ENCODE measurements around the gene WWOX.

The WWOX gene

DNA sequence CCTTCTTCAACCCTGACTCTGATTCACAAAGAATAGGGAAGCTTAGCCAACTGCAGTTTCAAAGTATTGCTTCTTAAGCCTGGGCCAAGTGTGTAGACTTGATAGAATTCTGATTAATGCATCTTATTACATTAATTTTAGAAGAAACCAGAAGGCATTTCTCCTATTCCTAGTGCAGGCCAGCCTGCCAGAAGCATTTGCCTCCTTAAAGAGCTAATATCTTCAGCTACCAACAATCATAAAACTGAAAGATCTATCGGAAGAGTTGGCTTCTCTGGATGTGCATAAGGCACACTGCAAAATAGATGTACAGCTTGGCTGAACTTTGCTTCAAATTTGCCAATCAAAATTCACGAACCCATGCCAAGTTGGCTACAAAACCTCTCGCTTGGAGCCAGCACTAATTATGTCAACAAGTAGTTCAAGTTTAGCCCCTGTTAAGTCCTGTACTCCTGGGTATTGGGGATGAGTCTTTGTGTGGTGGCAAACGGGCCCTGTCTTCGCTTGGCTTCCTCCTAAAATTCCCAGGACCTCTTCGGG is 717.8 kb downstream of the WWOX start:
- no peak for DNase-seq

DNA sequence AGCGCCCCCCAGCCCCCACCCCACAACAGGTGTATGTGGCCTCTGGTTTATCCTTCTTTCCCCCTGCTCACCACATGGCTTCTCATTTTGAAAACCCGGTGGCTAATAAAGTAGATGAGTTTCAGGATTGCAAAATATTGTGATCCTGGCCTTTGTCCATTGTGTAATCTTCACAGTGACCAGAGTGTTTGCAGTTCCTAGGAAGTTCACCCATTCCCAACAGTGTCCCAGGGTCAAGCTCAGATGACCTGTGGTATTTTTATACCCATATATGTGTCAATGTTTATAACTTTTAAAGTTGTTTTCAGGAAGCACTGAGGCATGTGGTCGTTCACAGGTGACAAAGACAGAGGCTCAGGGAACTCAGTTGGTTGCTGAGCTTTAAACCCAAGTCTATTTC is 721.9 kb downstream of the WWOX start:
- DNase-seq, result no peak

DNA sequence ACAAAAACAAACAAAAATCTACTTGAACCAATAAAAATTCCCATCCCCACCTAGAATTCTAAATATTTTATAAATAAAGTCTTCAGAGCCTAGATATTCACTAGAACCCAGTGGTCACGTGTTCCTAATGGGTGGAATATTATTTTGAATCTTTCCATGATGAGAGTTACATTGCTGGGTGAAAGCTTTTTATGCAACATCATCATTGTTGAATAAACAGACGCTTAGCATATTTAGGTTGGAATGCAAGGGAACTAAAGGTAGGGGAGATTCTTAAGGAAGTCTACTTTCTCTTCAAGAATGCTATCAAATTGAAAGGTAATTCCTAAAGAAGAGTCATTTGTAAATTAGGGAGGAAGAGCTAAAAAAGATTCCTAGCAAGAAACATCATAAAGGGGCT is 723.1 kb downstream of the WWOX start:
- no peak for DNase-seq

DNA sequence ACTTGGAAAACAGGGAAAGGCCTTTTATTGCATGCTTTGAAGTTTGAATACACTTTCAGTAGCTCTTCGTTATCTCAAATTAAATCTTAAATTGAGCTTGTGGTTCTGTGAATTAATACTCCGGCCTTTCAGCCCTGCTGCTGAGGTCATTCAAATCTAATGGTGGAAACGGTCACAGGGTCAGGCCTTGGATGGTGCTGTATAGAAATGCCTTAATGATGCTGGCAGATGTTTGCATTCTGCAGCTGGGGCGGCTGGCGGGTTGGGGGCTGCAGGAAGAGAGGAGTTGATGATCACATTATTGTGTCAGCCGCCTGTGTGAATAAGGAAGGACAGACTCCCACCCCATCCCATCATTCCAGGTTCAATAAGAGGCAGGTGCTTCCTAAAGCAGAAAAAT is 723.6 kb downstream of the WWOX start:
- no peak for DNase-seq

DNA sequence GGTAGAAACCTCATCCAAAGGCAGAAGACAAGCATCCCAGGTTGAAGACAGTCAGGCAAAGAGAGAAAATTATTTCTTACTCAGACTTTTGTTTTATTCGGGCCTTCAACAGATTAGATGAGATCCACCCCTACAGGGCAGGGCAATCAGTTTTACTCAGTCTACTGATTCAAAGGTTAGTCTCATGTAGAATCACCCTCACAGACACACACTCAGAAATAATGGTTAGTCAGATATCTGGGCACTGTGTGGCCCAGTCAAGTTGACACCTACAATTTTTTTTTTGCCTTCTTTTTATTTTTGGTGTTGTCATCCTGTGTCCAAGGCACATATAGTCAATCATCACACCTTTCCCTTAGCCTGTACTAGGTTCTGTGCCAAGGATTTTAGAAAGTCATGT is 729.8 kb downstream of the WWOX start:
- DNase-seq, result no peak

DNA sequence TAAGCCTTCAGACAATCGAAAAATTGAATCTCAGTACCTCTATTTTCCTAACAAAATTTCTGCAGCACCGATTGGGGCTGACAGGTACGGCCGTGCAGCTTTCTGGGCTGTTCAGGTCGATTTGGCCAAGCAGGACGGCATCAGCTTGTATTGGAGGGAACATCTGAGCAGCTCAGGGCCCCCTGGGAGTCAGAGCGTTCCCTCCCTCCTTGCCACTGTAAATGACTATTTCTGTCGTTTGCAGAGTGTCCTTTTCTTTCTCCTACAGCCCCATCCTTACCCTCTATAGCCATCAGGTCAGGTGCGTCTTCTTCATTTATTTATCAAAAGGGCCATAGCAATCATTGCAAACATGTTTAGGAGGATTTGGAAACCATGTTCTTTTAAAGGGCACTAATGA is 731.1 kb downstream of the WWOX start:
- no peak for DNase-seq

DNA sequence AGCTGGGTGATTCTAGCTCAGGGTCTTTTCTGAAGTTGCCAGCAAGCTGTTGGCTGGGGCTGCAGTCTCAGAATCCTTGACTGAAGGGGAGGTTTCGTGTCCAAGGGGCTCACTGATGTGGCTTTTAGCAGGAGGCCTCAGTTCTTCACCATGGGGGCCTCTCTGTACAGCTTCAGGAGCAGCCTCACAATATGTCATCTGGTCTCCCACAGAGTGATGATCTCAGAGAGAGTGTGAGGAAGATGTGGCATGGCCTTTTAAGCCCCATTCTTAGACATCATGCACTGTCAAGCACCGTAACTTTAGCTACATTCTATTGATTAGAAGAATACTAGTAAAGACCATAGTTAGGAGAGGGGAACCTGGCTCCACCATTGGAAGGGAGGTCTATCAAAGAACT is 732.6 kb downstream of the WWOX start:
- DNase-seq, result no peak

DNA sequence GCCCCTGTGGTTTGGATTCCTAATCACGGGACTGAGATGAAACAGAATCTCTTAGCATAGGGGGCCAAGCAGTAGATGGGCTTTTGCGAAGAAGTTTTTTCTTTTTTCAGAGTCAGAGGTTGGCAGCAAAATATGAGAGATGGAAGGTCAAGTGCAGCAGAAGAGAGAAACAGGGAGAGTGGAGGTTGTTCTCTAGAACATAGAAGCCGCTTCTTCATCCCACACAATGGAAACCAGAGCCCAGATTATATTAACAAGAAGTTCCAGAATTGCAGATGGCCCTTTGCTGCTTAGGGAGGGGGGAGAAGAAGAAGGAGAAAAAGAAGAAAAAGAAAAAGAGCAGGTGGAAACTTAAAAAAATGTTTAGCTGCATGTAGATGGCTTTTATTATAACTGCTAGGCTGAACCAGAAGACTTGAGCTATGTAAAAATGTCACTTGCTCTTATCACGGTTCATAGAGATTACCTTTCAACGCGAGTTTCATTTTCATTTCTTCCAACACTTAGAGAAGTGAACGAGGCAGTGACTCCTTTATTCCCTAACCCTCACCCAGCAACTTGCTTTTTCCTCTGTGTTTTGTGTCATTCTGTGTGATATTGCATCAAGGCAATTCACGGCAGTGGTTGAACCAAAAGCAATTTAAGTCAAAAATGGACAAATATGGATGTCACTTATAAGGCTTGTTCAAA is 737.5 kb downstream of the WWOX start:
- no peak for DNase-seq

DNA sequence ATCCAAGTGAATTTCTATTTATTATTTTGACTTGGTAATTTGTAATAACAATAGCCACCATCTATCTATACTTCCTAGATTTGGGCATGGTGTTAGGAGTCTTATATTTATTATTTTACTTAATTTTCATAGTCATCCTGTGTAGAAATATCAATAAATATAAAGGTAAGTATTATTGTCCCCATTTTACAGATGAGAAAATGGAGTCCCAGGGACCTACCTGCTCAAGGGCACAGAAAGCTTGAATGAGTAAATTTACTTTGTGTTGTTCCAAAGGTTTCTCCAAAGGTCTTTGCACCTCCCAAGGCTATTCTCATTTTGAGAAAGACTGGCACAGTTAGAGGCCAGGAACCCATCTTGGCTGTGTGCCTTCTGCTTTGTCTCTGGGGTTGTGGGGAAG is 738.3 kb downstream of the WWOX start:
- no peak for DNase-seq

DNA sequence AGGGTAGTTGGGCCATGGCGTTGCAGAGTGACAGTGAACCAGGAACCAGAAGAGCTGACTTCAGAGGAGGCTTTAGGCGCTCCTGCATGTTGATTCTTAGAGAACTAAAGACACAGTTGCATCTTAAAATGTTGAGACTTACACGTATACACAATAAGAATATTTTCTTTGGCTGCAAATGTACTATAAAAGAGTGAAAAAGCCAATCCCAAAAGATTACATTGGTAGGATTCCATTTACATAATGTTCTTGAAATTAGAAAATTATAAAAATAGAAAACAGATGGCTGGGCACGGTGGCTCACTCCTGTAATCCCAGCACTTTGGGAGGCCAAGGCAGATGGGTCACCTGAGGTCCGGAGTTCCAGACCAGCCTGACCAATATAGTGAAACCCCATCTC is 738.8 kb downstream of the WWOX start:
- DNase-seq, result no peak

DNA sequence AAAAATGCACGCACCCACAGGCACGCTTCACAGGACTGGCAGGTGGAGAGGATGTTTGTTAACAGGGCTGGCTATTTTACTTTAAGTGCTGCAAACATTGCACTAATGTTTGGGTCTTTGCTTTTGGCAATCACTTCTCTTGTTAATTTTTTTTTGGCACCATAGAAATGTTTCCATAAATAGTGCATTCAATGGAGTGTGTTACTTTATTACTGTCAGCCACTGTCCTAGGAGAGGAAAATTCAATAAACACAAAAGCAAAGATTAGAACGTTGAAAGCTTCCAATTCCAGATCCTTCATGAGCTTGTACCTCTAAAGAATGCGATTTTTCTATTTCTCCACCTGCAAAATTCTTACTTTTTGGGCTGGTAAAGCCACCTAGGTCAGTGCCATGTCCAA is 743.5 kb downstream of the WWOX start:
- no peak for DNase-seq

DNA sequence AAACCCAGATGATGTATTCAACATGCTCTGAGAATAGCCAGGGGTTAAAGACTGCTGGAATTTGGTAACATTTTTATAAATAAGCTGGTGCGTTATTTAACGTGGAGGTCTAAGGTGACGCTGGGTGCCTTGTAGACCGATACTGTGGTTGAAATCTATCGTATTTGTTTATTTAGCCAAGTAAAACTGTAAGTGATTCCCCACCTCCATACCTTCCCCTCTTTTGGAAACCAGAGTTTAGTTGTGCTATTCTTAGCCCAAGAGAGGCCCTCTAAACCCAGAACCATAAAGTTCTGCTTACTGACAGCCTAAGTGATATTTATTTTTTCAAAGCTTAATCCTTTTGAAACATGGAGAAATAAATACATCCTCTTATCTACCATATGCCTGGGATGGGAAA is 744.5 kb downstream of the WWOX start:
- DNase-seq, result no peak

DNA sequence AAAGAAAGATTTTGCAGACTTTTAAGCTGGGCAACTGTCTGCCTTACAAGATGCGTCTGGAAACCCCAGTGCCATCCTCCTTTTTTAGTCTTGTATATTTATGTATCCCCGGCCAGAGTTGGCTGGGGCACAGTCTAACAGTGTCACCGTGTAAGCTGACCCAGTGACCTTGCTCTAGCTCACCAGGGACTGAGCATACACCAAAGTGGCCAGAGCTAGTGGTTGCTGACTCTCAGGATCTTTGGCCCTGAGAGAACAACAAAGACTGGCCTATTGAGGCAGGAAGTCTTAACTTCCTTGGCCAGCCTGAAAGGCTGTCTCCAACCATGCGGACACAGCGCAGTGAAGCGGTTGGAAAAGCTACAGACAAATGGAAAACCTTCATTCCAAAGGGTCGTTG is 745.2 kb downstream of the WWOX start:
- DNase-seq, result no peak

DNA sequence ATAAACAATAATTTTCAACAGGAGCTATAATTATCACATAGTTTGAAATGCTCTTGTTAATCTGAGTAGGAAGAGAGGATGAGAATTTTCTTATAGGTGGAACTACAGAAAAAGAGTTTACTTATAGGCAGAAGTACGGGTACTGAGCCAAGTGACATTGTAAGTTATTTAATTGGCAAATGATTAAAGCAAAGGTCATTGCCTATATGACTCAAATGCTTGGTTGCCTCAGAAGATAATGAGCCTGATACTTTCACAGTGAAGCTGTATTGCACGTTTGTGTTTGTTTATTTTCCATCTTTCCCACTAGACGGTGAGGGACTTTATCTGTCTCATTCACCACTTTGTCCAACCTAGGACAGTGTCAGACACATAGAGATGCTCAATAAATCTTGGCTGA is 751.8 kb downstream of the WWOX start:
- DNase-seq, result no peak

DNA sequence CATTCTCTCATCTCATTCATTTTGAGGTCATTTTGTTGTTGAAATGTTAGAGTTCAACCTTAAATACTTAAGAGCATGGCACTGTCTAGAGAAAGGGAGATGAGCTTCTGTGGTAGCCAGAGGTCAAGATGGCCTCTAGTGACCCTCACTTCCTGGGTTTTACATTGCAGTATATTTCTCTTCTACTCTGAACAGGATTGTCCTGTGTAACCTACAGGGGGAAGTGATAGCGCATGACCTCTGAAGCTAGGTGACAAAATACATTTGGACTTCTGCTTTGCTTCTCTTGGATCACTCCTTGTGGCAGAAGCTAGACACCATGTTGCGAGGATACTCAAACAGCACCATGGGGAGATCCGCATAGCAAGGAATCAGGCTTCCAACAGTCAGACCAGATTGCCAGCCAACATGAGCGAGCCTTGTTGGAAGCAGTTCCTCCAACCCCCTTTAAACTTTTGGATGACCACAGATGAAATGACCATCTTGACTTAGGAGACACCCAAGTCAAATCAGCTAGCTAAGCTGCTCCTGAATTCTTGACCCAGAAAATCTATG is 752.7 kb downstream of the WWOX start:
- no peak for DNase-seq

DNA sequence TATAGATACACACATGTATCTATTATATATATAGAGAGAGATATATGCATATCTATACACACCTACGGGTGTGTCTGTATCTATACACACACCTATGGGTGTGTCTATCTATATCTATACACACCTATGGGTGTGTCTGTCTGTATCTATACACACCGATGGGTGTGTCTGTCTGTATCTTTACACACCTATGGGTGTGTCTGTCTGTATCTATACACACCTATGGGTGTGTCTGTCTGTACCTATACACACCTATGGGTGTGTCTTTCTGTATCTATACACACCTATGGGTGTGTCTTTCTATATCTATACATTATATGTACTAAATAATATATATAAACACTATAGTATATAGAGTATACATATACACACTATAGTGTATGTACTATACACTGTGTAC is 762.6 kb downstream of the WWOX start:
- no peak for DNase-seq

DNA sequence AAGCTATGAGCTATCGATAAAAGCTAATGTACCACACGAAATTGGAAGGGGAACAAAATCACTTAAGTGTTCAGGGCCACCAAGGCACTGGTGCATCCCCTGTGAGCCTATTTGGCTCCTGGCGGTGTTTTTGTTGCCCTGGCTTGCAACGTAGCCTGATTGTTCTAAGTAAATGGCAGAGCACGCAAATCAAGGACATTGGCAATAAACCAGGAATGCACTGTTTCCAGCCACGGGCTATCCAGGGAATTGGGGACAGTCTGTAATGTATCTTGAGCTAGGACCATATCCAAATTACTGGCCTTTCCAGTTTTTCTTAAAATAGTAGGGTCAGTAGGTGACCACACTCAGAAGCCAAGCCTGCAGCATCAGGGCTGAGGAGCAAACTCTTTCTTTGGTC is 767.1 kb downstream of the WWOX start:
- no peak for DNase-seq

DNA sequence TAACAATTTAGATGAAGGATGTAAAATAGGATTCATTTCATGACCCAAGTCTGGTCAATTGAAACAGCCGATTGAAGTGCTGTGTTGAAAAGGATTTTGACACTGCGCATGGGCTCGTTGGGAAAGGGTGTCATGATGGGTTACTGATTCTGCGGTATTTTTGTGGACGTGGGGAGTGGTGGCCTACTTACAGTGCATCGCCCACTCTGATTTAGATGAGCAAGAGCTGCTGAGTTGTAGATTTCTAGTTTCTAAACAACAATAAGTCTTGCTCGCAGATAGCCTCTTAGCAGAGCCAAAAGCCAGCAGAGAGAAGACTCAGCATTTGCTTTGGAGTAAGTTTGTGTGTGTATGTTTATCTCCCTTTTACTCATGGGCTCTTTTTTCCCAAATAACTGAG is 770.0 kb downstream of the WWOX start:
- no peak for DNase-seq

DNA sequence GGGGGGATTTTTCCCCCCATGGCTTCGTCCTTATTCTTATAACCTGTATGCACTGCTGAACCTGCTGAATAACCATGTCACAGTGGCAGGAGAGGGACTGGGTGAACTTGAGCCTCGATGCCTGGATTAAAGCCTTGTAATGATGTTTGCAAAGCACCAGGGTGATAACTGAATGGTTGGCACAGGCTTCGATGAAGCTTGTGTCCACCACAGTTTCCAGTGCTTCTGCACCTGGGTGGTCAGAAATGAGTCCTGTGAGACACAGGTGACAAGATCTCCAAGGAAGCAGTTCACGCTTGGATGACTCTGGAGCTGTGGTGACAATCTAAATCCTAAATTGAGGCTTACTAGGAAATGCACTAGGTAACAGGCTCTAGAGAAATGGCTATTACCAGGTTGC is 771.8 kb downstream of the WWOX start:
- DNase-seq, result no peak

DNA sequence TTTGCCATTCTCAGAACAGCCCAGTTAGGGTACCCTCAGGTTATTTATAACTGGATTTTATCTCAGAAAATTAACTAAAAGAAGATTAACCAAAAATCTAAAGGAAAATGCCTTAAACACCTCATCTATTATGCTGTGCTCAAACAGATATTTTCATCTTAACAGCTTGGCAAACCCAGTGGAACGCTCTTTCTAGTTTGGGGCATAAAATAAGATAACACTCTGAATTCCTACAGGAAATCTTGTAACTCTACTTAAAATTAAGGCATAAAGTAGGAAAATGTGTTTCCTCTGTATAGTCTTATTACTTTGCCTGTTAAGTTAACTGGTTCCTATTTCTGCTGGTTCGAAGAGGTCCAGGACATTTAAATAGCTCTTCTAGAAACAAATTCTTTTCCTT is 777.2 kb downstream of the WWOX start:
- no peak for DNase-seq

DNA sequence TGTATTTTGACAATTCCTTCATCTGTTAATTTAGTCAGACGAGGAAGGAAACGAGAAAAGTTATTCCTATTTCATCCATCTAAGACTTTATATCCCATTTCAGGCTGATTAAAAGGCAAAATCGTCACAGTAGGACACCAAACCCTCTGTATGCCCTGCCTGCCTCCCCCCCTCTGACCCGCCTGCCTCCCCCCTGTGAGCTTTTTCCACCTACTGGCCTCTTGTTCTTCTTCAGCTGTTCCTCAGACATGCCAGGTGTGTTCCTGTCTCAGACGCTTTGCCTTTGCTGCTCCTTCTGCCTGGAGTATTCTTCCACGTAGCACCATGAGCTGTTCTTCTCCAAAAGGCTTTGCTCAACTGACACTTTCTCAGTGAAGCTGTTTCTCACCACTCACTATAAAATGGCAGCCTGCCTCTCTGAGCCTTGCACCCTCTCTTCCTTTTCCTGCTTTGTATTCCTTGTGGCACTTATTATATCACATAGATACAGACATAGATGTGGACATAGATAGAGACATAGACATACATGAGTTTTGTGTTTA is 777.7 kb downstream of the WWOX start:
- no peak for DNase-seq

DNA sequence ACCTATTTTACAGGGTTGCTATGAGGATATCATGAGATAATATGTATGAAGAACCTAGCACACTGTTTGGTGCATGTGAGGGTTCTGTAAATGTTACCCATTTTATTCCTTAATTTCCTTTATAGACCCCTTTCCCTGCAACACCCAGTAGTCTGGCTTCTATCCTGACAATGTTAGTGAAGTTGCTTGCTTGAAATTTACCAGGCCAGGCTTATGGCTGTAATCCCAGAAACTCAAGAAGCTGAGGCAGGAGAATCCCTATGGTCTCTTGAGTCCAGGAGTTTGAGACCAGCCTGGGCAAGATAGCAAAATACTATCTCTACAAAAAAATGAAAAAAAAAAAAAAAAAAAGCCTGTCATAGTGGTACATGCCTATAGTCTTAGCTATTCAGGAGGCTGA is 779.1 kb downstream of the WWOX start:
- no peak for DNase-seq

DNA sequence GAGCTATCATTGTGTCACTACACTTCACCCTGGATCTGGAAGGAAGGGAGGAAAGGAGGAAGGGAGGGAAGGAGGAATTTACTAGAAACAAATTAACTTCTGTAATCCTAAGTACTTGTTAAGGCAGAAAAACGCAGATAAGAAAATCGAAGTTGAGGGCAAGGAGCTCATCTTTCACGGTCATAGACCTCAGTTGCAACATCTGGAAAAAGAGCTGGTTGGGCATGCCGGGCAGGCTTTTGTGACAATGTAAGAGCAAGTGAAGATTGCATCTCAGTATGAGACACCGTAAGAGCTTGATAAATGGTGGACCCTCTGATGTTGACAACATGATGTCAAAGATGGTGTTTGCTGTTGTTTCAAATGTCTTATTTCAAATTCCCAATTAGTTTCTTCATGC is 779.6 kb downstream of the WWOX start:
- DNase-seq, result no peak

DNA sequence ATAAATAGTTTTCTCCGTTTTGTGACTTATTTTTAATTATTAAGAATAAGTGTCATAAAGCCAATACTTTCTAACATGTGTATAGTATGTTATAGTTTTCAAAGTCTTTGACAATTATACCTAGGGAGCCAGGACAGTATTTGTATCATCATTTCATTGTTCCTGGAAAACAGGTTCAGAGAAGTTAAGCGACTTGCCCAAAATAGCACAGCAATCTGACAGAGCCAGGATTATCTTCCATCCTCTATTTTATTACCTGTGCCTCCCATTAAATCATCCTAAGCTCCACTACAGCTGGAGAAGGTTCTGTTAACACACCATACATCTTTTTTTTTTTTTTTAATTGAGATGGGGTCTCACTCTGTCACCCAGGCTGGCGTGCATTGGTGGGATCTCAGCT is 782.7 kb downstream of the WWOX start:
- no peak for DNase-seq

DNA sequence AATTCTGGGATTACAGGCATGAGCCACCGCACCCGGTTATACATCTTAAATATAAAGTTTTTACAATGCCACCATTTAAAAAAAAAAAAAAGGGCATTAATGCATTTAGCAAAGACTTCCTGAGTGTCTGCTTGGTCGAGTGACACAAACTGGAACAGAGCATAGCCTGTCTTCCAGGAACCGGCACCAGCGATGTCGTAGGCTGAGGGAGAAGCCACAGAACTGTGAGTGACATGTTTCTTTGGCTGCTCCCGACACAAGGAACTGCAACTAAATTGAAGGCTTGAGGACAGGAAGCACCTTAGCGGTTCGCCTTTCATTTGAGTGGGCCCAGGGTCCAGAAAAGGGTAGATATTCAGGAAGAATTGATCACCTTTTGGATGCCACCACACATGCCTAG is 783.3 kb downstream of the WWOX start:
- no peak for DNase-seq
